GM20000 (cell line): ENCODE data around the gene DNASE2B.

Experiments used
- DNase-seq: peaks from one replicate; pipeline ENCODE4 v3.0.0; 2012; ENCODE audit warnings: low spot score
- TF ChIP-seq, protein P1 (sequence below): IDR thresholded peaks from 2 replicates; pipeline ENCODE4 v1.5.1; 2012; ENCODE audit warnings: mild to moderate bottlenecking, control low read depth; ENCODE audit errors: extremely low read depth, missing control alignments

DNASE2B gene

DNA sequence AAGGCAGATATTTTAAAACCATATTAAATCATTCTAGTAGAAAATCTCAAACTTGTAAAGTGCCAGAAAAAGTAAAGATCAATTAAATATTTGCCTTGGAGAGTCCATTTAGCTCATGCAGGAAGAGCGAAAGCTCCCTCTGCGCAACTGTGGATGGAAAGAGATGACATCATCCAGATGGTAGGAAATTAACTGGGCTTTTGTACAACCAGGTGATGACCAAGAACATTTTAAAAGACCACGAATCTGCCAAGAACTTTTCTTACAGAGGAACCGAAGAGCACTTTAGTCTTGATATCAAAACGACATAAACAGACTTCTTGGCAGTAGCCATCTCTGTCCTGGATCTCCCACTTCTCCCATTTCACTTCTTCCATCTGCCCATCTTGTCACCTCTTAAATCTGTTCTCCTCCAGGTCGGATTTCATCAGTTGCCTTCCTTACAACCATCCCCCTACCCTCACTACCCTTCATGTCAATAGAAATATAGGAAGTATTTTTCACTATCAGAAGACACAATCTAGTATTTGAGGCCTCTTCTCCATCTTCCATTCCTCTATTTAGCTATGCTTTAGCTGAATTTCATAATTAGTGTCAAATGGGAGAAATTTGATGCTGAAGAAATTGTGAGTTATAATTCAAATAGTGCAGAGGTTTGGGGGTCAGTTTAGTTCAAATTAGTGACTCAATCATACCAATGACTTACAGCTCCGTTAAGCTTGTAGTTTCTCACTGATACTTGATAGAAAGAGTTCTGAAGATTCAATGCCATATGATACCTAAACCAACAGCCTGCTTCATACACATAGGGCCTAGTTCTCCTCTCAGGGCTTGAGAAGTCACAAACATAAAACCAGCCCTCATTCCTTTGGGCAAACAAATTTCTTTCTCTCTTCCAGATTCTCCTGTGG, 22.0 kb upstream of the DNASE2B start:
- TF ChIP-seq, protein P1, sequence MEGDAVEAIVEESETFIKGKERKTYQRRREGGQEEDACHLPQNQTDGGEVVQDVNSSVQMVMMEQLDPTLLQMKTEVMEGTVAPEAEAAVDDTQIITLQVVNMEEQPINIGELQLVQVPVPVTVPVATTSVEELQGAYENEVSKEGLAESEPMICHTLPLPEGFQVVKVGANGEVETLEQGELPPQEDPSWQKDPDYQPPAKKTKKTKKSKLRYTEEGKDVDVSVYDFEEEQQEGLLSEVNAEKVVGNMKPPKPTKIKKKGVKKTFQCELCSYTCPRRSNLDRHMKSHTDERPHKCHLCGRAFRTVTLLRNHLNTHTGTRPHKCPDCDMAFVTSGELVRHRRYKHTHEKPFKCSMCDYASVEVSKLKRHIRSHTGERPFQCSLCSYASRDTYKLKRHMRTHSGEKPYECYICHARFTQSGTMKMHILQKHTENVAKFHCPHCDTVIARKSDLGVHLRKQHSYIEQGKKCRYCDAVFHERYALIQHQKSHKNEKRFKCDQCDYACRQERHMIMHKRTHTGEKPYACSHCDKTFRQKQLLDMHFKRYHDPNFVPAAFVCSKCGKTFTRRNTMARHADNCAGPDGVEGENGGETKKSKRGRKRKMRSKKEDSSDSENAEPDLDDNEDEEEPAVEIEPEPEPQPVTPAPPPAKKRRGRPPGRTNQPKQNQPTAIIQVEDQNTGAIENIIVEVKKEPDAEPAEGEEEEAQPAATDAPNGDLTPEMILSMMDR: no peak
- no peak for DNase-seq

- TF ChIP-seq, protein P1: no peak
- no peak for DNase-seq
Measured at GRCh38 chr1:84377480-84378095, 20.7 kb upstream of the DNASE2B start.

- TF ChIP-seq, protein P1: no peak
- no peak for DNase-seq
Measured at GRCh38 chr1:84379138-84379916, 19.0 kb upstream of the DNASE2B start.

DNA sequence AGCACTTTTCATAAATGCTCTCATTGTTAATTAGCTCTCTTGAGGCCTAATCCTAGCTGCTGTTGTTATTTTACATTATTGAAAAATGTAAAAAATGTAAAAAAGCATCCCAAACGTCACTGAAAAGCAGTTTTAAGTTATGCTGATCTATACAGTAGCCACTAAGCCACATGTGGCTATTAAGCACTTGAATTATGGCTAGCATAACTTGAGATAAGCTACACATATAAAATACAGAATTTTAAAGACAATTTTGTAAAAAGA, 18.4 kb upstream of the DNASE2B start:
- TF ChIP-seq, protein P1: no peak
- no peak for DNase-seq

- TF ChIP-seq, protein P1: no peak
- DNase-seq: no peak
Measured at GRCh38 chr1:84382127-84382526, 16.2 kb upstream of the DNASE2B start.

DNA sequence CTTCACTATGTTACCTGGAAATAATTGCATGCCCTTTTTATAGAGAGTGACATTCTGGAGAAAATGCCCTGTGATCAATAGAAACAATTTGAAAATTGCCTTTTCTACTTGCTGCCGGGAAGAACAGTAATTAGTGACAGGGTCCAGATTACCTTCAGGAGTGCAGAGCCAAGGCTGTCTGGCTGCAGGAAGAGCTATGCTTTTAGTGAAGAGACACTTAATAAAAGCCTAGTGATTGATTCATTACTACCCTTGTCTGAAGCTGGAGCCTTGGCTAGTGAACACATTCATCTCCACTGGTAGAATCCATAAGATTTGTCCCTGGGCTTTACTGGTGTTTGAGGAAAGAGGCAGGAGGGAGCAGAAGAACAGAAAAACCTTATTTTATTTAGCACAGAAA, 12.9 kb upstream of the DNASE2B start:
- no peak for DNase-seq
- TF ChIP-seq, protein P1: no peak
